NB4 (cell line): Measurements from ENCODE around the gene AFF3.

Experiments used
- CTCF ChIP-seq: IDR thresholded peaks from one replicate; pipeline ENCODE4 v1.5.1; 2012; ENCODE audit warnings: low read depth, low read length
- MAX ChIP-seq: IDR thresholded peaks from 2 replicates; pipeline ENCODE4 v1.6.1; 2011; ENCODE audit warnings: low read depth, low read length
- MYC ChIP-seq: IDR thresholded peaks from 2 replicates; pipeline ENCODE4 v1.6.1; 2011; ENCODE audit warnings: low read depth, low read length
- POLR2A ChIP-seq: IDR thresholded peaks from 2 replicates; pipeline ENCODE4 v1.6.1; 2011; ENCODE audit warnings: mild to moderate bottlenecking; ENCODE audit not compliant: insufficient read length; ENCODE audit errors: extremely low read depth

GRCh38 chr2:99613980-99614379 is 528.4 kb downstream of the AFF3 start:
- TF ChIP-seq POLR2A (no peak), CTCF (no peak), MYC (no peak), MAX (no peak)
